Right lung (tissue), 5 donors: ENCODE results near the gene ITGB1. TPM values are rescaled to one million over a fixed set of nuclear protein-coding genes. Genes with fewer than 3 reads are reported as not detected.

Source experiments
- DNase-seq, 2 donors: peaks; one replicate each; pipeline ENCODE4 v3.0.0-alpha.2; 2013
- polyA plus RNA-seq, 5 donors: library from polyadenylated mRNA; unstranded; fragments of 120-200 nt; gene quantifications; one replicate each; pipeline versions ENCODE4 v1.2.1 to v1.2.3, GENCODE V29; 2013; ENCODE audit warnings: inconsistent platforms in 1 of 5, low replicate concordance in 1 of 5; ENCODE audit not compliant: insufficient read length in 5 of 5, insufficient read depth in 1 of 5

Gene ITGB1
- polyA plus RNA-seq, 5 donors: 410 to 593 (median 518) TPM

- DNase-seq: no peak
Observed at GRCh38 chr10:32891261-32891660, 66.8 kb downstream of the ITGB1 start.

GRCh38 chr10:32890444-32890843, 67.6 kb downstream of the ITGB1 start:
- DNase-seq: no peak

- no peak for DNase-seq
Observed at GRCh38 chr10:32889631-32890212, 68.3 kb downstream of the ITGB1 start.

- no peak for DNase-seq
Observed at GRCh38 chr10:32888161-32888927, 69.7 kb downstream of the ITGB1 start.

GRCh38 chr10:32887481-32887880, 70.5 kb downstream of the ITGB1 start:
- DNase-seq: no peak

- DNase-seq: peak in 1 of 2 donors; percentile 6
Observed at GRCh38 chr10:32882076-32882475, 76.0 kb downstream of the ITGB1 start.

GRCh38 chr10:32878646-32879045, 79.4 kb downstream of the ITGB1 start:
- DNase-seq: no peak

- DNase-seq: no peak
Observed at GRCh38 chr10:32877915-32878314, 80.1 kb downstream of the ITGB1 start.

- DNase-seq: no peak
Observed at GRCh38 chr10:32865170-32865569, 92.9 kb downstream of the ITGB1 start.

- DNase-seq: no peak
Observed at GRCh38 chr10:32854435-32854834, 103.6 kb downstream of the ITGB1 start.

- no peak for DNase-seq
Observed at GRCh38 chr10:32851301-32851700, 106.7 kb downstream of the ITGB1 start.
